ENCODE measurements around the gene NELFE. TPM values are rescaled to one million over a fixed set of nuclear protein-coding genes. Genes with fewer than 3 reads are reported as not detected.

NELFE gene
- total and polyA plus RNA-seq, 2 of the 13 experiments (the other 11 are each of a cell fraction or from before 2014, with no cell fraction given) = 51.3 to 69.8 TPM

DNA sequence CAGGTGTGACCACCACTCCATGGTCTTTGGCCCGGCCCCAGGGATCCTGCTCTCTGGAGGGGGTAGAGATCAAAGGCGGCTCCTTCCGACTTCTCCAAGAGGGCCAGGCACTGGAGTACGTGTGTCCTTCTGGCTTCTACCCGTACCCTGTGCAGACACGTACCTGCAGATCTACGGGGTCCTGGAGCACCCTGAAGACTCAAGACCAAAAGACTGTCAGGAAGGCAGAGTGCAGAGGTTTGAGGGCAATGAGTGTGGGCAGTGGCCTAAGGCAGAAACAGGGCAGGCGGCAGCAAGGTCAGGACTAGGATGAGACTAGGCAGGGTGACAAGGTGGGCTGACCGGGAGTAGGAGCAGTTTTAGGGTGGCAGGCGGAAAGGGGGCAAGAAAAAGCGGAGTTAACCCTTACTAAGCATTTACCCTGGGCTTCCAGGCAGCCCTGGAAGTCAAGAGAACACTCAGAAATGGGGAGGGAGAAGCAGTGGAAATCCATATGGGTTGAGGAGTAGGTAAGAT is 12.3 kb downstream of the NELFE start (continued):
- TF ChIP-seq, protein P1, sequence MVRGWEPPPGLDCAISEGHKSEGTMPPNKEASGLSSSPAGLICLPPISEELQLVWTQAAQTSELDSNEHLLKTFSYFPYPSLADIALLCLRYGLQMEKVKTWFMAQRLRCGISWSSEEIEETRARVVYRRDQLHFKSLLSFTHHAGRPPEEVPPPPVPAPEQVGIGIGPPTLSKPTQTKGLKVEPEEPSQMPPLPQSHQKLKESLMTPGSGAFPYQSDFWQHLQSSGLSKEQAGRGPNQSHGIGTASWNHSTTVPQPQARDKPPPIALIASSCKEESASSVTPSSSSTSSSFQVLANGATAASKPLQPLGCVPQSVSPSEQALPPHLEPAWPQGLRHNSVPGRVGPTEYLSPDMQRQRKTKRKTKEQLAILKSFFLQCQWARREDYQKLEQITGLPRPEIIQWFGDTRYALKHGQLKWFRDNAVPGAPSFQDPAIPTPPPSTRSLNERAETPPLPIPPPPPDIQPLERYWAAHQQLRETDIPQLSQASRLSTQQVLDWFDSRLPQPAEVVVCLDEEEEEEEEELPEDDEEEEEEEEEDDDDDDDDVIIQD (CRISPR knock-in tag; IDR thresholded peaks at IDR 0.05; ENCODE audit: low read depth) = no peak
- TF ChIP-seq FOXK1 (CRISPR knock-in tag; IDR thresholded peaks at IDR 0.05; ENCODE audit: borderline replicate concordance, low read depth) (no peak), ZNF547 (CRISPR knock-in tag; IDR thresholded peaks at IDR 0.05) (no peak), ZNF431 (CRISPR knock-in tag; IDR thresholded peaks at IDR 0.05; ENCODE audit: borderline replicate concordance, low read depth) (no peak), ZSCAN29 (CRISPR knock-in tag; conservative IDR thresholded peaks at IDR 0.05) (no peak)

DNA sequence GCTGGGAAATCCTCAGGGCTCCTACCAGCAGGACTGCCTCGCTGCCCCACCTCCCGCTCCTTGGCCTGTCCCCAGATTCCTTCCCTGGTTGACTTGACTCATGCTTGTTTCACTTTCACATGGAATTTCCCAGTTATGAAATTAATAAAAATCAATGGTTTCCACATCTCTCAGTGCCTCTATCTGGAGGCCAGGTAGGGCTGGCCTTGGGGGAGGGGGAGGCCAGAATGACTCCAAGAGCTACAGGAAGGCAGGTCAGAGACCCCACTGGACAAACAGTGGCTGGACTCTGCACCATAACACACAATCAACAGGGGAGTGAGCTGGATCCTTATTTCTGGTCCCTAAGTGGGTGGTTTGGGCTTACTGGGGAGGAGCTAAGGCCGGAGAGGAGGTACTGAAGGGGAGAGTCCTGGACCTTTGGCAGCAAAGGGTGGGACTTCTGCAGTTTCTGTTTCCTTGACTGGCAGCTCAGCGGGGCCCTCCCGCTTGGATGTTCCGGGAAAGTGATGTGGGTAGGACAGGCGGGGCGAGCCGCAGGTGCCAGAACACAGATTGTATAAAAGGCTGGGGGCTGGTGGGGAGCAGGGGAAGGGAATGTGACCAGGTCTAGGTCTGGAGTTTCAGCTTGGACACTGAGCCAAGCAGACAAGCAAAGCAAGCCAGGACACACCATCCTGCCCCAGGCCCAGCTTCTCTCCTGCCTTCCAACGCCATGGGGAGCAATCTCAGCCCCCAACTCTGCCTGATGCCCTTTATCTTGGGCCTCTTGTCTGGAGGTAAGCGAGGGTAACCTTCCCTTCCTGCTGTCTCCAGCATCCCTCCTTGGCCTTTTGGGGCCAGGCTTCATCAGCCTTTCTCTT is 13.0 kb downstream of the NELFE start, which contains the start of gene CFB:
CFB (plus strand) TSS at position 589 of the 863 bp plus-strand sequence; CDS start at position 716, 127 bp downstream.
- H3K36me3 ChIP-seq (replicated peaks in 1 of 2; ENCODE audit: control insufficient read depth in 1 of 2, insufficient read depth in 2 of 2, low read length in 2 of 2) = peaks cover 14 to 63% of the 10 kb centered on the region in 2 experiments
- H3K27ac ChIP-seq (ENCODE audit: extremely low read length, insufficient read depth, low read length) = peak within 1 kb of the TSS; percentile 91
- intact Hi-C loops (cut with micrococcal nuclease; ENCODE audit: unreplicated experiment) = loop anchor here (1.0 to 2.0 kb wide), 3 partner anchors 18 to 47 kb away; partner anchors contain the start of genes C2 and ZBTB12
- no peaks in the 10 kb centered on the region for H4K20me1 ChIP-seq (ENCODE audit: insufficient read depth, low read length)
- in situ Hi-C loops (cut with HindIII; ENCODE audit: extremely low pct_ligation_motif_present, low pct_unique_long_range_greater_than_20kb) = loop anchor here (5.0 kb wide), 1 partner anchor 43 kb away; the partner anchor contains the start of gene ZBTB12
- ChIA-PET CTCF (ENCODE audit: low intra/inter-chr PET ratio, low total read pairs) (no interaction called here), POLR2A (interaction anchor here (0.5 to 5.1 kb wide), 55 partner anchors 9 to 1026 kb away, joined by 3 to 151 read pairs (median 5); partner anchors contain the start of genes ABHD16A, APOM, ATF6B and C2)
- no peak within 1 kb of the TSS for H2AFZ ChIP-seq (ENCODE audit: low read length)
- DNase-seq (ENCODE audit: low spot score) (peak; percentile 100), FAIRE-seq (peak; percentile 100), ATAC-seq (peak; percentile 95)
- H3K79me2 ChIP-seq (ENCODE audit: insufficient read depth, low read length) = peaks cover 22% of the 10 kb centered on the region
- peak within 1 kb of the TSS; percentile 91 for H3K9ac ChIP-seq (ENCODE audit: insufficient read depth, low read depth, low read length)
- no TSS peak for BruUV-seq (replicated peaks)
- H3K4me1 ChIP-seq (ENCODE audit: insufficient read depth, low read length) = peaks cover 85% of the 10 kb centered on the region
- H3K9me3 ChIP-seq (ENCODE audit: low read length) = no peaks in the 10 kb centered on the region
- 2% methylated on average over 11 of the region's 11 CpGs for WGBS (ENCODE audit: low lambda C conversion rate)
- peak within 1 kb of the TSS; percentile 59 to 90 (median 66) for H3K4me3 ChIP-seq (replicated peaks in 1 of 3; ENCODE audit: insufficient read depth in 1 of 3, low read depth in 2 of 3, low read length in 3 of 3)
- no peaks in the 10 kb centered on the region; a peak in 1 of 5 replicates for H3K27me3 ChIP-seq (ENCODE audit: control insufficient read depth in 1 of 2, insufficient read depth in 2 of 2, low read length in 2 of 2)
- H3K4me2 ChIP-seq (ENCODE audit: low read depth, low read length) = peak within 1 kb of the TSS; percentile 98
- TF ChIP-seq ZNF878 (CRISPR knock-in tag; IDR thresholded peaks at IDR 0.05) (0 out of 2 replicates have a peak, but pooled peaks have one; percentile 36), FIP1L1 (IDR thresholded peaks at IDR 0.05; ENCODE audit: borderline replicate concordance, insufficient read depth, low read depth, low read length) (no peak), ZNF713 (CRISPR knock-in tag; IDR thresholded peaks at IDR 0.05) (0 out of 2 replicates have a peak, but pooled peaks have one; percentile 81), ZNF678 (CRISPR knock-in tag; IDR thresholded peaks at IDR 0.05) (no peak), AGO2 (optimal IDR thresholded peaks at IDR 0.05; ENCODE audit: low read depth, low read length) (peak; percentile 55), CREM (IDR thresholded peaks at IDR 0.05) (peak; percentile 92), CREM (CRISPR knock-in tag; IDR thresholded peaks at IDR 0.05) (no peak), ZNF335 (CRISPR knock-in tag; IDR thresholded peaks at IDR 0.05) (peak; percentile 91), ARNT (IDR thresholded peaks at IDR 0.05) (no peak), HNF4A (CRISPR knock-in tag; IDR thresholded peaks at IDR 0.05) (peak; percentile 99), SMARCE1 (IDR thresholded peaks at IDR 0.05; ENCODE audit: borderline replicate concordance) (no peak), MBNL3 (CRISPR knock-in tag; conservative IDR thresholded peaks at IDR 0.05) (no peak), ZNF619 (CRISPR knock-in tag; IDR thresholded peaks at IDR 0.05) (no peak; the same call in none of the 2 replicates)
- TF ChIP-seq, protein P2, sequence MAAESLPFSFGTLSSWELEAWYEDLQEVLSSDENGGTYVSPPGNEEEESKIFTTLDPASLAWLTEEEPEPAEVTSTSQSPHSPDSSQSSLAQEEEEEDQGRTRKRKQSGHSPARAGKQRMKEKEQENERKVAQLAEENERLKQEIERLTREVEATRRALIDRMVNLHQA (CRISPR knock-in tag; IDR thresholded peaks at IDR 0.05) = no peak; the same call in 1 of the 2 replicates
- TF ChIP-seq, protein P3, sequence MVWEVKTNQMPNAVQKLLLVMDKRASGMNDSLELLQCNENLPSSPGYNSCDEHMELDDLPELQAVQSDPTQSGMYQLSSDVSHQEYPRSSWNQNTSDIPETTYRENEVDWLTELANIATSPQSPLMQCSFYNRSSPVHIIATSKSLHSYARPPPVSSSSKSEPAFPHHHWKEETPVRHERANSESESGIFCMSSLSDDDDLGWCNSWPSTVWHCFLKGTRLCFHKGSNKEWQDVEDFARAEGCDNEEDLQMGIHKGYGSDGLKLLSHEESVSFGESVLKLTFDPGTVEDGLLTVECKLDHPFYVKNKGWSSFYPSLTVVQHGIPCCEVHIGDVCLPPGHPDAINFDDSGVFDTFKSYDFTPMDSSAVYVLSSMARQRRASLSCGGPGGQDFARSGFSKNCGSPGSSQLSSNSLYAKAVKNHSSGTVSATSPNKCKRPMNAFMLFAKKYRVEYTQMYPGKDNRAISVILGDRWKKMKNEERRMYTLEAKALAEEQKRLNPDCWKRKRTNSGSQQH (CRISPR knock-in tag; IDR thresholded peaks at IDR 0.05; ENCODE audit: low read depth) = peak; percentile 79
